Lower leg skin (tissue), 3 donors: ENCODE data around the gene EIF4H.

Experiments used
- POLR2A ChIP-seq, 2 donors: fragments of 450-650 bp; IDR thresholded peaks; one replicate each; pipeline ENCODE4 v1.6.1; 2016 to 2017; ENCODE audit warnings: antibody characterized with exemption in 2 of 2, mild to moderate bottlenecking in 1 of 2, moderate library complexity in 1 of 2
- TF ChIP-seq, protein P1 (sequence below), 3 donors: fragments of 450-650 bp; IDR thresholded peaks; one replicate each; pipeline ENCODE4 v1.5.1; 2016; ENCODE audit warnings: antibody characterized with exemption in 3 of 3, mild to moderate bottlenecking in 3 of 3, moderate library complexity in 2 of 3

DNA sequence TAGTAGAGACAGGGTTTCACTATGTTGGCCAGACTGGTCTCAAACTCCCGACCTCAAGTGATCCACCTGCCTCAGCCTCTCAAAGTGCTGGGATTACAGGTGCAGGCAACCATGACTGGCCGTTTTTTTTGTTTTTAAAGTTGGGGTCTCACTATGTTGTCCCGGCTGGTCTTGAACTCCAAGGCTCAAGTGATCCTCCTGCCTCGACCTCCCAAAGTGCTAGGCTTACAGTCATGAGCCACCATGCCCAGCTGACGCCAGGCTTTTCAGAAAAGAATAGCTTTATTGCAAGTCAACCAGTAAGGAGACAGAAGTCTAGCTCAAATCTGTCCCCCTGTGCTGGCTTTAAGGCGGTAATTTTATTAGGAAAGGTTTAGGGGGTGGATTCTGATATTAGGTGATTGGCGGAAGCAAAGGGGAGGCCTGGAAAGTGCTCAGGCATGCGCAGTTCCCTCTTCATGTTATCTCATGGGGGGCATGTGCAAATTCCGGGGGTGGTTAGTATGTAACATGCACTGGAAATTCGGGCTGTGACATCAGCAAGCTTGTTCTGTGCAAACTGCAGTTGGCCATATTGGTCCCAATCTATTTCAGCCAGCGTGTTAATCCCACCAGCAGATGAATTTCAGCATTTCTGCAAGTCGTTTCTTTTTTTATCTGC is 47.8 kb upstream of the EIF4H start:
- TF ChIP-seq, protein P1, sequence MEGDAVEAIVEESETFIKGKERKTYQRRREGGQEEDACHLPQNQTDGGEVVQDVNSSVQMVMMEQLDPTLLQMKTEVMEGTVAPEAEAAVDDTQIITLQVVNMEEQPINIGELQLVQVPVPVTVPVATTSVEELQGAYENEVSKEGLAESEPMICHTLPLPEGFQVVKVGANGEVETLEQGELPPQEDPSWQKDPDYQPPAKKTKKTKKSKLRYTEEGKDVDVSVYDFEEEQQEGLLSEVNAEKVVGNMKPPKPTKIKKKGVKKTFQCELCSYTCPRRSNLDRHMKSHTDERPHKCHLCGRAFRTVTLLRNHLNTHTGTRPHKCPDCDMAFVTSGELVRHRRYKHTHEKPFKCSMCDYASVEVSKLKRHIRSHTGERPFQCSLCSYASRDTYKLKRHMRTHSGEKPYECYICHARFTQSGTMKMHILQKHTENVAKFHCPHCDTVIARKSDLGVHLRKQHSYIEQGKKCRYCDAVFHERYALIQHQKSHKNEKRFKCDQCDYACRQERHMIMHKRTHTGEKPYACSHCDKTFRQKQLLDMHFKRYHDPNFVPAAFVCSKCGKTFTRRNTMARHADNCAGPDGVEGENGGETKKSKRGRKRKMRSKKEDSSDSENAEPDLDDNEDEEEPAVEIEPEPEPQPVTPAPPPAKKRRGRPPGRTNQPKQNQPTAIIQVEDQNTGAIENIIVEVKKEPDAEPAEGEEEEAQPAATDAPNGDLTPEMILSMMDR (IDR thresholded peaks at IDR 0.05) = no peak
- TF ChIP-seq POLR2A (IDR thresholded peaks at IDR 0.05) = no peak
